Hematopoietic multipotent progenitor cell (in vitro differentiated cells): ENCODE measurements around the gene NEBL. TPM values are rescaled to one million over a fixed set of nuclear protein-coding genes. Genes with fewer than 3 reads are reported as not detected.

Source experiments
- DNase-seq, 3 donors: peaks; one replicate each; pipeline ENCODE4 v3.0.0-alpha.2; 2011 to 2015; ENCODE audit warnings: low read depth in 2 of 3, low spot score in 2 of 3
- total RNA-seq: library from RNA; depleted of rRNA; stranded (reverse); fragments of >200 nt; gene quantifications from one replicate; pipeline ENCODE4 v1.2.3, GENCODE V29; 2012

Gene NEBL
- total RNA-seq, 1 donor = 0.27 TPM

- no peak for DNase-seq
These were observed 11.3 kb upstream of the NEBL start for GRCh38 chr10:20908391-20908790.

- no peak for DNase-seq
These were observed 6.7 kb upstream of the NEBL start for GRCh38 chr10:20903635-20904390.

GRCh38 chr10:20901110-20901509 lies 4.0 kb upstream of the NEBL start:
- DNase-seq = no peak

- no peak for DNase-seq
These were observed 1.9 kb upstream of the NEBL start for GRCh38 chr10:20898866-20899535.

- DNase-seq = no peak
These were observed 3.8 kb downstream of the NEBL start for GRCh38 chr10:20893297-20893696.

- DNase-seq = no peak
These were observed 4.3 kb downstream of the NEBL start for GRCh38 chr10:20892796-20893195.

- DNase-seq = no peak
These were observed 5.0 kb downstream of the NEBL start for GRCh38 chr10:20892011-20892585.

- no peak for DNase-seq
These were observed 5.8 kb downstream of the NEBL start for GRCh38 chr10:20891338-20891714.

GRCh38 chr10:20890491-20891337 lies 6.4 kb downstream of the NEBL start:
- no peak for DNase-seq

- DNase-seq = no peak
These were observed 7.1 kb downstream of the NEBL start for GRCh38 chr10:20890009-20890408.

- no peak for DNase-seq
These were observed 8.3 kb downstream of the NEBL start for GRCh38 chr10:20888620-20889330.

GRCh38 chr10:20887706-20888555 lies 9.2 kb downstream of the NEBL start:
- no peak for DNase-seq

GRCh38 chr10:20885678-20886077 lies 11.4 kb downstream of the NEBL start:
- DNase-seq = no peak

- no peak for DNase-seq
These were observed 13.6 kb downstream of the NEBL start for GRCh38 chr10:20883552-20883951.

GRCh38 chr10:20882091-20882490 lies 15.0 kb downstream of the NEBL start:
- DNase-seq = no peak

GRCh38 chr10:20879136-20879535 lies 18.0 kb downstream of the NEBL start:
- no peak for DNase-seq

GRCh38 chr10:20877986-20878983 lies 18.8 kb downstream of the NEBL start:
- no peak for DNase-seq

- DNase-seq = no peak
These were observed 19.6 kb downstream of the NEBL start for GRCh38 chr10:20877554-20877953.
